SK-N-SH (cell line): Measurements from ENCODE around the gene MCM8. TPM values are rescaled to one million over a fixed set of nuclear protein-coding genes. Genes with fewer than 3 reads are reported as not detected.

ENCODE experiments used
- CTCF ChIA-PET: fragments of 300-600, 350-600 bp; formaldehyde crosslinking; extraction: SDS; loops from one replicate; lab custom pipeline; 2021; lab: Yijun Ruan, JAX
- POLR2A ChIA-PET: fragments of 350-600 bp; sonication (Branson Sonifier 250); formaldehyde crosslinking; extraction: SDS; loops from one replicate; lab custom pipeline; 2020; ENCODE audit warnings: antibody characterized with exemption, inconsistent platforms; lab: Yijun Ruan, JAX
- DNase-seq: peaks from one replicate; pipeline ENCODE4 v3.0.0; 2012
- H2AFZ ChIP-seq: fragments of 200-600 bp; sonication (generic); 2 replicates; pipeline ENCODE4 v1.8.1; 2016; ENCODE audit warnings: antibody characterized with exemption, mild to moderate bottlenecking, low read depth
- H3F3A ChIP-seq: fragments of 200-600 bp; sonication (generic); replicated peaks from 2 replicates; pipeline ENCODE3; 2016; ENCODE audit warnings: antibody characterized with exemption, mild to moderate bottlenecking; ENCODE audit not compliant: insufficient read depth
- H3K27ac ChIP-seq, 2 experiments: fragments of 200-500 bp in 1 of 2; fragments of 200-600 bp in 1 of 2; sonication (Bioruptor generic) in 1 of 2; sonication (generic), shearing (Covaris generic) in 1 of 2; 2 replicates each; pipeline versions ENCODE4 v1.5.1 to v1.6.1; 2014 to 2016; ENCODE audit warnings: low read depth in 2 of 2, inconsistent platforms in 1 of 2, low read length in 1 of 2, mild to moderate bottlenecking in 1 of 2, mixed read lengths in 1 of 2
- H3K27me3 ChIP-seq: fragments of 200-600 bp; sonication (generic), shearing (Covaris generic); 2 replicates; pipeline ENCODE4 v1.6.1; 2016; ENCODE audit warnings: mixed run types; ENCODE audit not compliant: insufficient read depth
- H3K36me3 ChIP-seq, 2 experiments: fragments of 200-500 bp in 1 of 2; fragments of 200-600 bp in 1 of 2; sonication (Bioruptor generic) in 1 of 2; sonication (generic) in 1 of 2; replicated peaks in 1 of 2; 2 replicates each; pipeline versions ENCODE3 to v1.5.1; 2014 to 2016; ENCODE audit warnings: low read length in 1 of 2, mild to moderate bottlenecking in 1 of 2; ENCODE audit not compliant: insufficient read depth in 2 of 2, control insufficient read depth in 1 of 2
- H3K4me1 ChIP-seq, 2 experiments: fragments of 200-500 bp in 1 of 2; fragments of 200-600 bp in 1 of 2; sonication (Bioruptor generic) in 1 of 2; sonication (generic), shearing (Covaris generic) in 1 of 2; 2 replicates each; pipeline versions ENCODE4 v1.5.1 to v1.6.1; 2014 to 2016; ENCODE audit warnings: low read depth in 1 of 2, low read length in 1 of 2, mixed run types in 1 of 2; ENCODE audit not compliant: insufficient read depth in 2 of 2, control insufficient read depth in 1 of 2
- H3K4me2 ChIP-seq: fragments of 200-600 bp; sonication (generic), shearing (Covaris generic); 2 replicates; pipeline ENCODE4 v1.6.1; 2017; ENCODE audit warnings: mixed run types
- H3K4me3 ChIP-seq, 2 experiments: fragments of 200-500 bp in 1 of 2; fragments of 200-600 bp in 1 of 2; sonication (Bioruptor generic) in 1 of 2; sonication (generic), shearing (Covaris generic) in 1 of 2; 2 replicates each; pipeline versions ENCODE4 v1.5.1 to v1.8.1; 2014 to 2016; ENCODE audit warnings: low read depth in 2 of 2, inconsistent platforms in 1 of 2, low read length in 1 of 2, mild to moderate bottlenecking in 1 of 2, mixed read lengths in 1 of 2, moderate library complexity in 1 of 2
- H3K79me2 ChIP-seq: fragments of 200-600 bp; sonication (generic); 2 replicates; pipeline ENCODE4 v1.8.1; 2017; ENCODE audit warnings: mild to moderate bottlenecking; ENCODE audit not compliant: insufficient read depth
- H3K9ac ChIP-seq: fragments of 200-600 bp; sonication (generic); 2 replicates; pipeline ENCODE4 v1.6.1; 2017; ENCODE audit warnings: mixed run types
- H3K9me2 ChIP-seq: fragments of 200-600 bp; sonication (generic); 2 replicates; pipeline ENCODE4 v1.6.1; 2017; ENCODE audit warnings: mixed run types
- H3K9me3 ChIP-seq: fragments of 200-600 bp; sonication (generic); 2 replicates; pipeline ENCODE4 v1.6.1; 2017; ENCODE audit warnings: mixed run types, mild to moderate bottlenecking, moderate library complexity
- H4K20me1 ChIP-seq: fragments of 200-600 bp; sonication (generic); 2 replicates; pipeline ENCODE4 v1.6.1; 2017; ENCODE audit warnings: mild to moderate bottlenecking, mixed run types; ENCODE audit not compliant: insufficient read depth
- CHD2 ChIP-seq: fragments of 150-350 bp; IDR thresholded peaks from 2 replicates; pipeline ENCODE4 v1.6.1; 2018; ENCODE audit warnings: low read length; ENCODE audit not compliant: partially characterized antibody
- EZH2phosphoT487 ChIP-seq: fragments of 200-600 bp; sonication (generic); IDR thresholded peaks from 2 replicates; pipeline ENCODE4 v1.6.1; 2017; ENCODE audit warnings: low read depth, mixed run types, mild to moderate bottlenecking, antibody characterized with exemption, moderate library complexity, borderline replicate concordance
- FOXJ3 ChIP-seq: sonication (generic); formaldehyde crosslinking; IDR thresholded peaks from 2 replicates; pipeline ENCODE4 v1.5.1; 2020; ENCODE audit warnings: mild to moderate bottlenecking, missing genetic modification reagents
- FOXM1 ChIP-seq: IDR thresholded peaks from 2 replicates; pipeline ENCODE4 v1.4.0; 2012; ENCODE audit warnings: low read depth, mild to moderate bottlenecking
- GATA2 ChIP-seq: sonication (generic); formaldehyde crosslinking; IDR thresholded peaks from 2 replicates; pipeline ENCODE4 v1.5.0; 2020; ENCODE audit warnings: mild to moderate bottlenecking, missing genetic modification reagents
- JUND ChIP-seq: IDR thresholded peaks from 2 replicates; pipeline ENCODE4 v1.4.0; 2012
- MXI1 ChIP-seq: IDR thresholded peaks from 2 replicates; pipeline ENCODE4 v1.6.1; 2012; ENCODE audit warnings: mild to moderate bottlenecking, low read depth, low read length, improper control_type of control experiment
- NFIC ChIP-seq: IDR thresholded peaks from 2 replicates; pipeline ENCODE4 v1.4.0; 2012; ENCODE audit warnings: borderline replicate concordance
- NRF1 ChIP-seq: IDR thresholded peaks from 2 replicates; pipeline ENCODE4 v1.6.1; 2012; ENCODE audit warnings: low read depth, mild to moderate bottlenecking, low read length
- POLR2AphosphoS5 ChIP-seq: IDR thresholded peaks from 2 replicates; pipeline ENCODE4 v1.6.1; 2012; ENCODE audit warnings: low read depth, low read length
- RAD21 ChIP-seq: IDR thresholded peaks from 2 replicates; pipeline ENCODE4 v1.6.1; 2012; ENCODE audit warnings: mild to moderate bottlenecking, low read length
- RCOR1 ChIP-seq: fragments of 150-350 bp; IDR thresholded peaks from 2 replicates; pipeline ENCODE4 v1.6.1; 2017; ENCODE audit warnings: antibody characterized with exemption, low read length
- RFX5 ChIP-seq: IDR thresholded peaks from 2 replicates; pipeline ENCODE4 v1.6.1; 2012; ENCODE audit warnings: mild to moderate bottlenecking, improper control_type of control experiment, low read length
- RXRA ChIP-seq: IDR thresholded peaks from 2 replicates; pipeline ENCODE4 v1.4.0; 2012; ENCODE audit warnings: low read depth, mild to moderate bottlenecking, borderline replicate concordance
- TEAD4 ChIP-seq: IDR thresholded peaks from 2 replicates; pipeline ENCODE4 v1.4.0; 2012; ENCODE audit warnings: mild to moderate bottlenecking, borderline replicate concordance; ENCODE audit not compliant: insufficient read depth
- WGBS: methylation state at CpG from one replicate; pipeline ENCODE4 v1.1.6; 2017; ENCODE audit warnings: low lambda C conversion rate; 5-methylcytosine and 5-hydroxymethylcytosine counted together
- polyA plus RNA-seq, 3 experiments: library from polyadenylated mRNA; depleted of rRNA; stranded (reverse); fragments of >200 nt; gene quantifications; 2 replicates each; pipeline ENCODE4 v1.2.3, GENCODE V29; 2012
- TF ChIP-seq, protein P1 (sequence below): IDR thresholded peaks from 2 replicates; pipeline ENCODE4 v1.6.1; 2012; ENCODE audit warnings: mild to moderate bottlenecking, low read depth, low read length, moderate library complexity
- TF ChIP-seq, protein P2 (sequence below): fragments of 200-600 bp; sonication (generic); IDR thresholded peaks from 2 replicates; pipeline ENCODE4 v1.6.1; 2017; ENCODE audit warnings: antibody characterized with exemption, mild to moderate bottlenecking, moderate library complexity
- TF ChIP-seq, protein P3 (sequence below): IDR thresholded peaks from 2 replicates; pipeline ENCODE4 v1.4.0; 2012; ENCODE audit warnings: low read depth, borderline replicate concordance
- TF ChIP-seq, protein P4 (sequence below): IDR thresholded peaks from 2 replicates; pipeline ENCODE4 v1.4.0; 2012; ENCODE audit warnings: low read depth

The MCM8 gene
- polyA plus RNA-seq, 1 of the 3 experiments (the other 2 are of a cell fraction), result 4.0 TPM

DNA sequence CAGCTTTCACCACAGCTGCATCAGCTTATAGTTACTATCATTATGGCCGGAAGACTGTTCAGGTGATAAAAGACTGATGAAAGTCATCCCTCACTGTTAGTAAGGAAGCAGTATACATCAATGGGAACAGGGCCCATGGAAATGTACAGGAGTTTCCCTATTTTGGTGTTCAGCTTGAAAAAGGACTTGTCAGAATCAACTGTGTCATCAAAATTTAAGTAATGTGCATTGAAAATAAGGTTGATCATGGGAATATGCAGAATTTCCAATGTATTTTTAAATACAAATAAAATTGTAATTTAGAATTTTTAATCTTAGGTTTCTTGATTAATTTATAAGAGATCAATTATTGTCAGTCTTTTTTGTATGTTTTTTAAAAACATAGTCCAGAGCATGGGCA is 86.6 kb downstream of the MCM8 start (continued):
- TF ChIP-seq, protein P1, sequence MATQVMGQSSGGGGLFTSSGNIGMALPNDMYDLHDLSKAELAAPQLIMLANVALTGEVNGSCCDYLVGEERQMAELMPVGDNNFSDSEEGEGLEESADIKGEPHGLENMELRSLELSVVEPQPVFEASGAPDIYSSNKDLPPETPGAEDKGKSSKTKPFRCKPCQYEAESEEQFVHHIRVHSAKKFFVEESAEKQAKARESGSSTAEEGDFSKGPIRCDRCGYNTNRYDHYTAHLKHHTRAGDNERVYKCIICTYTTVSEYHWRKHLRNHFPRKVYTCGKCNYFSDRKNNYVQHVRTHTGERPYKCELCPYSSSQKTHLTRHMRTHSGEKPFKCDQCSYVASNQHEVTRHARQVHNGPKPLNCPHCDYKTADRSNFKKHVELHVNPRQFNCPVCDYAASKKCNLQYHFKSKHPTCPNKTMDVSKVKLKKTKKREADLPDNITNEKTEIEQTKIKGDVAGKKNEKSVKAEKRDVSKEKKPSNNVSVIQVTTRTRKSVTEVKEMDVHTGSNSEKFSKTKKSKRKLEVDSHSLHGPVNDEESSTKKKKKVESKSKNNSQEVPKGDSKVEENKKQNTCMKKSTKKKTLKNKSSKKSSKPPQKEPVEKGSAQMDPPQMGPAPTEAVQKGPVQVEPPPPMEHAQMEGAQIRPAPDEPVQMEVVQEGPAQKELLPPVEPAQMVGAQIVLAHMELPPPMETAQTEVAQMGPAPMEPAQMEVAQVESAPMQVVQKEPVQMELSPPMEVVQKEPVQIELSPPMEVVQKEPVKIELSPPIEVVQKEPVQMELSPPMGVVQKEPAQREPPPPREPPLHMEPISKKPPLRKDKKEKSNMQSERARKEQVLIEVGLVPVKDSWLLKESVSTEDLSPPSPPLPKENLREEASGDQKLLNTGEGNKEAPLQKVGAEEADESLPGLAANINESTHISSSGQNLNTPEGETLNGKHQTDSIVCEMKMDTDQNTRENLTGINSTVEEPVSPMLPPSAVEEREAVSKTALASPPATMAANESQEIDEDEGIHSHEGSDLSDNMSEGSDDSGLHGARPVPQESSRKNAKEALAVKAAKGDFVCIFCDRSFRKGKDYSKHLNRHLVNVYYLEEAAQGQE, result no peak
- TF ChIP-seq RFX5 (no peak), JUND (no peak), GATA2 (CRISPR knock-in tag) (no peak), TEAD4 (no peak), FOXM1 (no peak)
- TF ChIP-seq, protein P2, sequence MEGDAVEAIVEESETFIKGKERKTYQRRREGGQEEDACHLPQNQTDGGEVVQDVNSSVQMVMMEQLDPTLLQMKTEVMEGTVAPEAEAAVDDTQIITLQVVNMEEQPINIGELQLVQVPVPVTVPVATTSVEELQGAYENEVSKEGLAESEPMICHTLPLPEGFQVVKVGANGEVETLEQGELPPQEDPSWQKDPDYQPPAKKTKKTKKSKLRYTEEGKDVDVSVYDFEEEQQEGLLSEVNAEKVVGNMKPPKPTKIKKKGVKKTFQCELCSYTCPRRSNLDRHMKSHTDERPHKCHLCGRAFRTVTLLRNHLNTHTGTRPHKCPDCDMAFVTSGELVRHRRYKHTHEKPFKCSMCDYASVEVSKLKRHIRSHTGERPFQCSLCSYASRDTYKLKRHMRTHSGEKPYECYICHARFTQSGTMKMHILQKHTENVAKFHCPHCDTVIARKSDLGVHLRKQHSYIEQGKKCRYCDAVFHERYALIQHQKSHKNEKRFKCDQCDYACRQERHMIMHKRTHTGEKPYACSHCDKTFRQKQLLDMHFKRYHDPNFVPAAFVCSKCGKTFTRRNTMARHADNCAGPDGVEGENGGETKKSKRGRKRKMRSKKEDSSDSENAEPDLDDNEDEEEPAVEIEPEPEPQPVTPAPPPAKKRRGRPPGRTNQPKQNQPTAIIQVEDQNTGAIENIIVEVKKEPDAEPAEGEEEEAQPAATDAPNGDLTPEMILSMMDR, result no peak

DNA sequence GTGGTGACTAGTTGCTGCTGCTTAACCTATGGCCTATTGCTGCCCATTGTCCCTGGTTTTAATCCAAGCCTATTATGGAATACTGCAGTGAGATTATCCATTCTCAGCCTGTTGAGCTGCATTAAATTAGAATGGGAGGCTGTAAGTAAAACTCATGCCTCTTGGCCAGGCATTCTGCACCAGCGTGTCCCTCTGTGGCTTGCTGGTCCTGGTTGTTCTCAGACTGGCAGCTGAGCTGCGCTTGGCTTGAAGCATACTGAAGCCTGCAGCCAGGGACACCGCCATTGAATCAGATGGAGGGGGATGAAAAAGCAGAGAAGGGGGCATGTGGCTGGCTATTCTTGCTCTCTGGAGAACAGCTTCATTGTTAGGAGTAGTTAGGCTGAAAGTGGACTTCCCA is 87.8 kb downstream of the MCM8 start:
- Histone ChIP-seq H3K9me3 (no peaks in the 10 kb centered on the region), H3K9ac (no peak overlapping the region), H3K9me2 (no peaks in the 10 kb centered on the region), H2AFZ (no peak overlapping the region), H3K4me2 (no peak overlapping the region), H3K4me3 (no peak overlapping the region), H3K79me2 (0 out of 2 replicates have a peak, but pooled peaks cover 3% of the 10 kb centered on the region), H3K36me3 (peaks cover 38 to 57% of the 10 kb centered on the region in 2 experiments), H4K20me1 (peaks cover 4% of the 10 kb centered on the region; the same call in 1 of the 2 replicates), H3K27ac (no peak overlapping the region)
- WGBS, result 100% methylated on average over 3 of the region's 3 CpGs
- CTCF ChIA-PET, result interaction anchor here (1.4 kb wide), 1 partner anchor 509 kb away, joined by 3 read pairs; no protein-coding TSS in a partner anchor
- no peak for DNase-seq
- TF ChIP-seq EZH2phosphoT487, result no peak
- no peak for TF ChIP-seq MXI1
- no peak for TF ChIP-seq CHD2
- TF ChIP-seq GATA2 (CRISPR knock-in tag), result no peak
- TF ChIP-seq NFIC, result no peak
- TF ChIP-seq POLR2AphosphoS5, result no peak
- no peak for TF ChIP-seq RFX5
- TF ChIP-seq, protein P3, sequence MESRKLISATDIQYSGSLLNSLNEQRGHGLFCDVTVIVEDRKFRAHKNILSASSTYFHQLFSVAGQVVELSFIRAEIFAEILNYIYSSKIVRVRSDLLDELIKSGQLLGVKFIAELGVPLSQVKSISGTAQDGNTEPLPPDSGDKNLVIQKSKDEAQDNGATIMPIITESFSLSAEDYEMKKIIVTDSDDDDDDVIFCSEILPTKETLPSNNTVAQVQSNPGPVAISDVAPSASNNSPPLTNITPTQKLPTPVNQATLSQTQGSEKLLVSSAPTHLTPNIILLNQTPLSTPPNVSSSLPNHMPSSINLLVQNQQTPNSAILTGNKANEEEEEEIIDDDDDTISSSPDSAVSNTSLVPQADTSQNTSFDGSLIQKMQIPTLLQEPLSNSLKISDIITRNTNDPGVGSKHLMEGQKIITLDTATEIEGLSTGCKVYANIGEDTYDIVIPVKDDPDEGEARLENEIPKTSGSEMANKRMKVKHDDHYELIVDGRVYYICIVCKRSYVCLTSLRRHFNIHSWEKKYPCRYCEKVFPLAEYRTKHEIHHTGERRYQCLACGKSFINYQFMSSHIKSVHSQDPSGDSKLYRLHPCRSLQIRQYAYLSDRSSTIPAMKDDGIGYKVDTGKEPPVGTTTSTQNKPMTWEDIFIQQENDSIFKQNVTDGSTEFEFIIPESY, result no peak
- no peak for TF ChIP-seq RAD21
- TF ChIP-seq, protein P4, sequence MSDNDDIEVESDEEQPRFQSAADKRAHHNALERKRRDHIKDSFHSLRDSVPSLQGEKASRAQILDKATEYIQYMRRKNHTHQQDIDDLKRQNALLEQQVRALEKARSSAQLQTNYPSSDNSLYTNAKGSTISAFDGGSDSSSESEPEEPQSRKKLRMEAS, result no peak
- TF ChIP-seq NRF1, result no peak
- no peak for TF ChIP-seq FOXM1
- TF ChIP-seq RCOR1, result no peak
- TF ChIP-seq RXRA, result no peak
- TF ChIP-seq FOXJ3 (CRISPR knock-in tag), result no peak
- TF ChIP-seq, all 33 proteins: peak for 0
- Histone ChIP-seq H3F3A (no peaks in the 10 kb centered on the region), H3K4me1 (no peaks in the 10 kb centered on the region; a peak in 1 of 4 replicates), H3K27me3 (no peaks in the 10 kb centered on the region)
- POLR2A ChIA-PET, result no interaction called here
